ENCODE data around the gene MTX1.
"Not testable (repeated sequence)": the region's sequence is repeated elsewhere in the genome, so short reads cannot be mapped to it uniquely, and the experiment has no call there.

The MTX1 gene

DNA sequence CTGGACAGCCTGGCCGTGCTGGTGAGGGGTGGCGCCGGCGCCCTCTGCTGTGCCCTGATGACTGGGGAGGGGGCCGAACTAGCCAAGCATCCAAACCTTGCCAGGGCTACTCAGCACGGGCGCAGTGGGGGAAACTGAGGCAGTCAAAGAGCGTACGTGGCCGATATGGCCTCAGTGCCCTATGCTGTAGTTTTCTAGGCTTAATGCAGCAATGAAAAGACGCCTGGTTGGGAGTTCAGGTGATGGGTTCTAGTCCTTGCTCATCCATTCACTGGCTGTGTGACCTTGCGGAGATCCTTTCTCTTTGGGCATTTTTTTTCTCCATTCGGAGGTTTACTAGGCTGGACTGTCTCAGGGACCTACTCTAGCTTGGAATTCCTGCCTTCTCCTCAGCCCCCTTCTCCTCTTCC, 822 bp downstream of the MTX1 start:
- no peak for FAIRE-seq

DNA sequence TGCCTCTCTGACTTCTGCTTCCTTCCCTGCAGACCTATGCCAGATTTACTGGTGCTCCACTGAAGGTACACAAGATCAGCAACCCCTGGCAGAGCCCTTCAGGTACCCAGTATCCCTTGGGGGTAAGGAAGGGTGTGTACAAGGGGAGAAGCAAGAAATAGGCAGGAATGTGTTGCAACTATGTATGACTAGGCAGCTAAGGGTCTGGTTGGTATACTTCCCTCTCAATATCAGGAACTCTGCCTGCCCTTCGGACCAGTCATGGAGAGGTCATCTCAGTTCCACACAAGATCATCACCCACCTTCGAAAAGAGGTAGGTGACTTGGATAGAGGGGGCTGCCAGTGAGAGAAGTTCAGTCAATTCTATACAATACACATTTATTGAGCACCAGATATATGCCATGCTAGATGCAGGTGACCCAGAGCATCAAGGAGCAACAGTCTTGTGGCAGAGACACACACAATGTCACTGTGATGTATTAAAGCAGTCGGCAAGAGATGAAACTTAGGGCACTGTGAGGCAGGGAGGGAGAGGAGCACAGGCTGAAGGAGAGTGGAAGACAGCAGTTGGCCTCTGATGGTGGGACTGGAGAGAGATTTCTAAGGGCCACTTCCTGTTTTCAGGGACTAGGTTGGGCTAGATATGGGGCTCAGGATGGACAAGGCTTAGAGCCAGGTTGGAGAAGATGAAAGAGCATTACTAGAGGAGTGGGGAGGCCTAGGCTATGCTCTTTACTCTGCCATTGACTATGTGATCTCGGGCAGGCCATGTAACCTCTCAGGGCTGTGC, 2.0 kb downstream of the MTX1 start:
- FAIRE-seq: no peak

DNA sequence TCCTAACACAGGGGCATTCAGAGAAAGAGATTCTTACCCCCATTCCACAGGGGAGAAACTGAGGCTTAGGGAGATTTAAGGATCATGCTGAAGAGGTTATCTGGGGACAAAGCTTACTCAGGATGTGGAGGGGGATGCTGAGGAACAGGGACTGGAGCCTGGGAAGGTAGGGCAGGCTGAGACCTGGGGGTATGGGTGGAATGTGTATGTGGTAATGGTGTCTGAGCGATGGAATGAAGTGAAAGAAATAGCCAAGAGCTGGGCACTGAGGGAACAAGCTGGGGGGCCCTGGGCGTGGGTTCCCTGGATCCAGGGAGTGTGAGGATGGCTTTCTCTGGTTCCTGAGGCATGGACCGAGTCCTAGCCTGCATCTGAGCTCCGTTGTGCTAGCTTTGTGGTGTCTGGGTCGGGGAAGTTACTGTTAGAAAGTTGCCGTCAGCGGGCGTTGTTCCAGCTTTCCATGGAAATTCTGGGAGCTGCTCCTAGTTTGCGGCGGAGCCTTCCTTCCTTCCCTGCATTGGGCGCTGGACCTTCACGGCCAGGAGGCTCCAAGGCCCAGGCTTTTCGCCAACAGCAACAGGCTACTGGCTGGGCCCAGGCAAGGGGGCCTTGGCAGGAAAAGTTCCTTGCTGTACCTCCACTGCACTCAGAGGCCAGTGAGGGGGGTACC, 3.0 kb downstream of the MTX1 start:
- not testable (repeated sequence) for FAIRE-seq

DNA sequence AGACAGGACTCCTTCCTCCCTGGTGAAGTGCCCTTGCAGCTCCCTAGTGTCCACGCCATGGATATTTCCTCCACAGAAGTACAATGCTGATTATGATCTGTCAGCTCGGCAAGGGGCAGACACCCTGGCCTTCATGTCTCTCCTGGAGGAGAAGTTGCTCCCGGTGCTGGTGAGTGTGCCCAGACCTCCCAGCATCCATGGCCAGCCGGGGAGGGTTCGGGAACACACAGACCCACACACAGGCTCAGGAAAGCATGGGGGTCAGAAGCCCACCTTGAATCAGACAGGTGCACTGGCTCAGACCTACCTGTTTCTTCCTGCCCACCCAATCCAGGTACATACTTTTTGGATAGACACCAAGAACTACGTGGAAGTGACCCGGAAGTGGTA, 3.6 kb downstream of the MTX1 start:
- not testable (repeated sequence) for FAIRE-seq

DNA sequence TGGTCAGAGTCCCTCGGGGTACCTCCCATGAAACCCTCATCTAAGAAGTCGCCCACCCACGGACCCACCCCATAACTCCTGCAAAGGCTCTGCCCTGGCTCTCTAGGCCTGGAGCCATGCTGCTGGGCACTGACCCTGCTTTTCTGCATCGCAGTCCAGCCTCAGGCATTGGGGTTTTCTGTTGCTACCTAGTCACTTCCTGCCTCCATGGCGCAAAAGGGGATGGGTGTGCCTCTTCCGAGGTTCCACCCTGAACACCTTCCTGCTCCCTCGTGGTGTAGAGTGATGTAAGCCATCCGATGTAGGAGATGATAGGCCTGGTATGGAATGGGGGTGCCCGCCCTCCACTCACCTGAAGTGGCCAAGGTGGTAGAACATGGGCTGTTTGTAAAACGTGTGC, 6.2 kb downstream of the MTX1 start:
- not testable (repeated sequence) for FAIRE-seq

DNA sequence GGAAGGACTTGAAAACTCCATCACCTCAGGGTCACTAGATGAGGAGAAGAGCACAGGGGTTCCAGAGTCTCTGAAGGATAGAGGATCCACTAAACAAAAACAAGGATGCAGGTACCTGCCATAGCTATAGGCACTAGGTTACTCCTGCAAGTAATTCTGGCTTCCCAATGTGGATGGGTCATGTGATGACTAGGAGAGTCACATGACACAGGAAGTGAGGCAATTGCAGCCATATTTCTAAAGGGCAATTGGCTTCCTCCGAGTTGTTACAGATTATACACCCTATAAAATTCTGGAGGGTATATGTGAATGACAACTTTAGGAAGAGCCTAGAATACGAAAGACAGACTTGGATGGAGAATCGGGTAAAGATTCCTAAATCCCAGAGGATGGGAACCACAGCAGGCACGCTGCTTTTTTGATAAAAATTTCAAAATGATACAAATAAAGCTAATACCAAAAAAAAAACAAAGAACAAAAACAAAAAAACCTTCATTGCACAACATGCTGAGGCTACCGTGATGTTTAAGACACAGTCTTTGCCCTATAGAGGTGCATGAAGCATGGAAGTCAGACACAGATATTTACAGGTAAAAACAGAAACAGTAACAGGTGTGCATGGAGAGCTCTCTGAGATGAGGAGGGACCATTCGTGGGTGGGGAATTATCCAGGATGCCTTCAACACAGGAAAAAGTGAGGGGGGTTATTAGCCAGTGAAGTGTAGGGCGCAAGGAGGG, 10.5 kb downstream of the MTX1 start:
- peak; percentile 86 for FAIRE-seq

DNA sequence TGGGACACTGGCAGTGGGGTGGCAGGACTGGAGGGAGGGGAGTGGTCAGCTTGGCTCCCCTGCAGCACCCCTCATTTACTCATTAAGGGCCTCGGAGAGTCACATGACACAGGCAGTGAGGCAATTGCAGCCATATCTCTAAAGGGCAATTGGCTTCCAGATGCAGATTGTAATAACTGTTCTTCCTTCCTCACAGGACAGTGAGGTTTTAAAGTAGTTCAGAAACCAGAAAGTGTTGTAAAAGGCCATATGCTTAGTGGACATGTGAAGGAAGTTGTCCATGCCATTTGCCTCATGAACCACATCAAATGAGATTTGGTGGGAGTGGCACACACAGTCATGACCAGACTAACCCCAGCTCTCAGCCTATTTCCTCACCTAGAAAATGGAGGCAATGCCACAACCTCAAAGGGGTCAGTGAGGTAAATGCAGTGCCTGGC, 11.1 kb downstream of the MTX1 start:
- no peak for FAIRE-seq

DNA sequence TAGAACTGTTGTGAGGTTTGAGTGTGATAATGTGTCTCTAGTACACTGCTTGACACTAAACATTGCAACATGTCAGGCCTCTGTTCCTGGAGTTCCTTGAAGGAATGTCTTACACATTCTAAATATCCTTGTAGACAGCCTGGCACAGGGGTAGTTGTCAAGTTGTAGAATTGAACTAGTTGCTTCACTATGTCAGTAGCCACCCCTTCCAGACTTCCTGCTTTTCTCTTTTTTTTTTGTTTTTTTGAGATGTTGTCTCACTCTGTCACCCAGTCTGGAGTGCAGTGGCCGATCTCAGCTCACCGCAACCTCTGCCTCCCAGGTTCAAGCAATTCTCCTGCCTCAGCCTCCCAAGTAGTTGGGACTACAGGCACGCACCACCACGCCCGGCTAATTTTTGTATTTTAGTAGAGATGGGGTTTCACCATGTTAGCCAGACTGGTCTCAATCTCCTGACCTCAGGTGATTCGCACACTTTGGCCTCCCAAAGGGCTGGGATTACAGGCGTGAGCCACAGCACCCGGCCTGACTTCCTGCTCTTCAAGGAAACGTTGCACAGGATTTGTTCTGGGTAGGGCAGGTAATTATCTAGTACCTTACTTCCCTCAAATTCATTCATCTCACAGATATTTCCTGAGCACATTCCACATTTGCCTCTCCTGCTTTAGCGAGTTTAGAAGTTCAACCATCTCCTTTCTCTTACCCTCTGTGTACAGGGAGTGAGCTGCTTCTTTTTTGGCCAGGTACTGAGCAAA, 11.9 kb downstream of the MTX1 start:
- not testable (repeated sequence) for FAIRE-seq

DNA sequence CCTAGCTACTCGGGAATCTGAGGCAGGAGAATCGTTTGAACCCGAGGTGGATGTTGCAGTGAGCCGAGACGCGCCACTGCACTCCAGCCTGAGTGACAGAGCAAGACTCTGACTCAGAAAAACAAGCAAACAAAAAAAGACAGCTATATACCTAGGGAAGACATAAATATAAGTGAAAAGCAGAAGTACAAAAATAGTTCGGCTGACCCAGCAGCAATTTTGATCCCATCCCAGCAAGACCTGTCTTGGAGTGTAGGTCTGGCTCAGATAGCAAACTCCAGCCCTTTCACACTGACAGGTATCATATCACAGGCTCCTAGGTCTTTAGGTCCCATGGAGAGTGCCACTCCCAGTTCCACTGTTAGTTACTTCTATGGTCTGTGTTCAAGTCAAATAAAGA, 14.6 kb downstream of the MTX1 start:
- FAIRE-seq: no peak

DNA sequence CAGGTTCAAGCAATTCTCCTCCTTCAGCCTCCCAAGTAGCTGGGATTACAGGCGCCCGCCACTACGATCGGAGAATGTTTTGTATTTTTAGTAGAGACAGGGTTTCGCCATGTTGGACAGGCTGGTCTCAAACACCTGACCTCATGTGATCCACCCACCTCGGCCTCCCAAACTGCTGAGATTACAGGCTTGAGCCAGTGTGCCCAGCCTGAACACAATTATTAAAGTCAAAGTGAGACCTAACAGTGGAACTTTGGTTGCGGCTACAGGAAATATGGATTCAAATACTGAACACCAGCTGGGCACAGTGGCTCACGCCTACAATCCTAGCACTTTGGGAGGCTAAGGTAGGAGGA, 16.9 kb downstream of the MTX1 start:
- not testable (repeated sequence) for FAIRE-seq

DNA sequence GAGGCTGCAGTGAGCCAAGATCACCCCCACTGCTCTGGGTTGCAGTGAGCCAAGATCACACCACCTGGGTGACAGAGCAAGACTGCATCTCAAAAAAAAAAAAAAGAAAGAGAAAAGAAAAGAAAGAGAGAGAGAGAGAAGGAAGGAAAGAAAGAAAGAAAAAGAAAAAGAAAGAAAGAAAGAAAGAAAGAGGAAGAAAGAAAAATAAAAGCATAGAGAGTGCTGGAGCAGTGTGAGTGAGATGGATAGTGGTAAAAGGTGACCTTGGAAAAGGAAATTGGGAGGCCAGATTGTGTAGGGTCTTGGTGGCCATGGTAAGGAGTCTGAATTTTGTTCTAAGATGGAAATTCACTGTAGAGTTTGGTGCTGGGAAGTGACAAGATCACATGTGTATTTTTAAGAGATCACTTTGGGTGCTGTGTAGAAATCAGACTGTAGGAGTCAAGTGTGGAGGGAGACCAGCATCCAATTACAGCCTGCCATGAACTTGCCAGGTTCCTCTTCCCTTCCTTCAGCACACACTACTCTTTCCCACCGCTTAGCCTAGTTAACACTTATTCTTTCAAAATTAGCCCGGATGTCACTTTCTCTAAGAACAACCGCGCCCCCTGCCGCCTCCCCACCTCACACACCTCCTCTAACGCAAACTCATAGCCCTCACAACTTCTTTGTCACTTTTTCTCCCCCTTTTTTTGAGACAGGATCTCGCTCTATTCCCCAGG, 17.9 kb downstream of the MTX1 start:
- FAIRE-seq: no peak

DNA sequence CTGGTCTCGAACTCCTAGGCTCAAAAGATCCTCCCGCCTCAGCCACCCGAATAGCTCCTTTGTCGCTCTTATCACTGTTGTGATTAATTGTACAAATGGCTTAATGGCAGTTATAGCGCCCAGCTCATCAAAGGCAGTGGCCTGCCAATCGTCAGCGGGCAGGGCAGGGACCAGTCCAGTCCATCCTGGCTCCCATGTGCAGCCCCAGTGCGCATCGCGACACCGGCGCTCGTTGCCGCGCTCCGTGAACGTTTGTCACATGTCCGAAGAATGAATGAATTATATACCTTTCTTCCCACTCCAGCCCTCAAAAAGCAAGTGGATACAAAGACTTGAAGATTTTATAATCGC, 18.4 kb downstream of the MTX1 start:
- FAIRE-seq: no peak

DNA sequence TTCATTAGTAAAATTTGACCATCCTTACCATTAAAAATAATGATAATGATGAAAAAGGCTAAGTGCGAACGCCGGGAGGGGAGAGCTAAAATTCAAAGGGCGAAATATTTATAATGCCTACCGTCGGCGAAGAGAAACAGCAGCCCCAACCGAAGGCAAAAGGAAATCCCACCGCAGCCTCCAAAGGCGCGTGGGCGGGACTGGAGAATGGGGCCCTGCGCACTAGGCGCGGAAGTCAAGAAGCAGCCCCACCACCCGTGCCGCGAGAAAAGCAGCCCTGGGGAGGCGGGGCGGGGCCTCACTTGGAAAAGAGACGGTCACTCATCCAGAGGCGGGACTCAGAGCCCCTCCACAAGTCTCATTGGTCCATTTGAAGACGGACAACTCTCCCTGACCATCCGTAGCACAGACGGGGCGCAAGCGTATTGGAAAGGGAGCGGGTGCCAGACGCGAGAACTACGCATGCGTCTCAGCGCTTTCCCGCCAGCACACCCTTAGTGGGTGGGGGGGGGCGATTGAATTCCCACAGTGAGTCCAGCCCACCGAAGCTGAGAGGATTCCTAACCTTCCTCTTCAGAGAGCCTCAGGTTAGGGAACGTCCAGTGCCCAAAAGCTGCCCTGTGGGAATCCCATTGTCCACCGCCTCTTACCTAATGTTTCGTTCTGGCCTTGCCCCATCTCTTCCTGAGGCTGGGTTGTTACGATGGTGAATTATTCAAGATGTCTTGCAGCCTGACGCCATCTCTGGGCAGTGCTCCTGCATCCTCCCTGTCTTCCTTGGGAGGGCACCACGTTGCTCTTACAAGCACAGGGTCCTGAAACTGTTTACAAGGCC, 19.0 kb downstream of the MTX1 start:
- peak; percentile 97 for FAIRE-seq

DNA sequence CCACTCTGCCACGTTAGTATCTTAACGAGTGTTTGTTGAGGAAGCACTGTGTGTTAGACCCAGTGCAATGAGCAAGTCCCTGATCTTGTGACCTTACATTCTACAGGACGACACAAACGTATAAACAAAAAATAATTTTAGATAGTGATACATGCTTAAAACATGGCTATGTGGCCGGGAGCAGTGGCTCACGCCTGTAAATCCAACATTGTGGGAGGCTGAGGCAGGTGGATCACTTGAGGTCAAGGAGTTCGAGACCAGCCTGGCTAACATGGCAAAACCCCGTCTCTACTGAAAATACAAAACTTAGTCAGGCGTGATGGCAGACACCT, 19.6 kb downstream of the MTX1 start:
- no peak for FAIRE-seq

DNA sequence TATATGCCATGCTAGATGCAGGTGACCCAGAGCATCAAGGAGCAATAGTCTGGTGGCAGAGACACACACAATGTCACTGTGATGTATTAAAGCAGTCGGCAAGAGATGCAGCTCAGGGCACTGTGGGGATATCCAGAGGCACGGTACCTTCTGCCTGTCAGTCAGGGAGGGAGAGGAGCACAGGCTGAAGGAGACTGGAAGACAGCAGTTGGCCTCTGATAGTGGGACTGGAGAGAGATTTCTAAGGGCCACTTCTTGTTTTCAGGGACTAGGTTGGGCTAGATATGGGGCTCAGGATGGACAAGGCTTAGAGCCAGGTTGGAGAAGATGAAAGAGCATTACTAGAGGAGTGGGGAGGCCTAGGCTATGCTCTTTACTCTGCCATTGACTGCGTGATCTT, 22.8 kb downstream of the MTX1 start:
- not testable (repeated sequence) for FAIRE-seq

DNA sequence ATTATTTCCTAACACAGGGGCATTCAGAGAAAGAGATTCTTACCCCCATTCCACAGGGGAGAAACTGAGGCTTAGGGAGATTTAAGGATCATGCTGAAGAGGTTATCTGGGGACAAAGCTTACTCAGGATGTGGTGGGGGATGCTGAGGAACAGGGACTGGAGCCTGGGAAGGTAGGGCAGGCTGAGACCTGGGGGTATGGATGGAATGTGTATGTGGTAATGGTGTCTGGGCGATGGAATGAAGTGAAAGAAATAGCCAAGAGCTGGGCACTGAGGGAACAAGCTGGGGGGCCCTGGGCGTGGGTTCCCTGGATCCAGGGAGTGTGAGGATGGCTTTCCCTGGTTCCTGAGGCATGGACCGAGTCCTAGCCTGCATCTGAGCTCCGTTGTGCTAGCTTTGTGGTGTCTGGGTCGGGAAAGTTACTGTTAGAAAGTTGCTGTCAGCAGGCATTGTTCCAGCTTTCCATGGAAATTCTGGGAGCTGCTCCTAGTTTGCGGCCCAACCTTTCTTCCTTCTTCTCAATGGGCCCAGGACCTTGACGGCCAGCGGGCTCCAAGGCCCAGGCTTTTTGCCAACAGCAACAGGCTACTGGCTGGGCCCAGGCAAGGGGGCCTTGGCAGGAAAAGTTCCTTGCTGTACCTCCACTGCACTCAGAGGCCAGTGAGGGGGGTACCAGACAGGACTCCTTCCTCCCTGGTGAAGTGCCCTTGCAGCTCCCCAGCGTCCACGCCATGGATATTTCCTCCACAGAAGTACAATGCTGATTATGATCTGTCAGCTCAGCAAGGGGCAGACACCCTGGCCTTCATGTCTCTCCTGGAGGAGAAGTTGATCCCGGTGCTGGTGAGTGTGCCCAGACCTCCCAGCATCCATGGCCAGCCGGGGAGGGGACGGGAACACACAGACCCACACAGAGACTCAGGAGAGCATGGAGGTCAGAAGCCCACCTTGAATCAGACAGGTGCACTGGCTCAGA, 23.8 kb downstream of the MTX1 start:
- FAIRE-seq: not testable (repeated sequence)

DNA sequence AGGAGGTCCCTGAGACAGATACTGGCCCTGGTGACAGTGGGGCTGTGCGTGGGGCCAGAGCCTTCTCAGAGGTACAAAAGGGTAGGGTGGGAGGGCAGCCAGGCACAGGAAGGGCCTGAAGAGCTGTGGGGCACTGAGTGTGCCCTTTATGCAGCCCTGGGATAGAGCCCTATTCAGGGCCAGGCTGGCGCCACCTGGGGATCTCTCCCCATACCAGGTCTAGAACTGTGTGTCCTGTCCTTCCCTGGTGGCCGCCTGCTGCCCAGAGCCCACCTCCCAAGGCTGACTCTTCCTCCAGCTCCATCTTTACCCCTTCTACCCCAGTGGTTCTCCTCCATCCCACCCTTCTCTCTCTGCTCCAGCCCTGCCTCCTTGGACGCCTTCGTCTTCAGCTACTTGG, 25.0 kb downstream of the MTX1 start:
- FAIRE-seq: not testable (repeated sequence)

DNA sequence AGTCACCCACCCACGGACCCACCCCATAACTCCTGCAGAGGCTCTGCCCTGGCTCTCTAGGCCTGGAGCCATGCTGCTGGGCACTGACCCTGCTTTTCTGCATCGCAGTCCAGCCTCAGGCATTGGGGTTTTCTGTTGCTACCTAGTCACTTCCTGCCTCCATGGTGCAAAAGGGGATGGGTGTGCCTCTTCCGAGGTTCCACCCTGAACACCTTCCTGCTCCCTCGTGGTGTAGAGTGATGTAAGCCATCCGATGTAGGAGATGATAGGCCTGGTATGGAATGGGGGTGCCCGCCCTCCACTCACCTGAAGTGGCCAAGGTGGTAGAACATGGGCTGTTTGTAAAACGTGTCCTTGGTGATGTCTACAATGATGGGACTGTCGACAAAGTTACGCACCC, 26.9 kb downstream of the MTX1 start:
- FAIRE-seq: not testable (repeated sequence)

DNA sequence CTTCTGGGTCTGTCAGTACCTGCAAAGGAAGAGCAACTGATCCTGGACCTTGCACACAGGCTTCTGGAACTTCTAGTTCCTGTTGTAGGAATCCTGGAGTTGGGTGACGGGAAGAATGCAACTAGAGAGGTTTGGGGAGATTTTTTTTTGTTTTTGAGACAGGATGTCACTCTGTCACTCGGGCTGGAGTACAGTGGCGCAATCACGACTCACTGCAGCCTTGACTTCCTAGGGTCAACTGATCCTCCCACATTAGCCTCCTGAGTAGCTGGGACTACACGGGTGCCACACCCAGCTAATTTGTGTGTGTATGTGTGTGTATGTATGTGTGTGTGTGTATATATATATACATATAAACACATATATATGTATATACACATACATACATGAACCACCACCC, 28.0 kb downstream of the MTX1 start:
- FAIRE-seq: no peak

DNA sequence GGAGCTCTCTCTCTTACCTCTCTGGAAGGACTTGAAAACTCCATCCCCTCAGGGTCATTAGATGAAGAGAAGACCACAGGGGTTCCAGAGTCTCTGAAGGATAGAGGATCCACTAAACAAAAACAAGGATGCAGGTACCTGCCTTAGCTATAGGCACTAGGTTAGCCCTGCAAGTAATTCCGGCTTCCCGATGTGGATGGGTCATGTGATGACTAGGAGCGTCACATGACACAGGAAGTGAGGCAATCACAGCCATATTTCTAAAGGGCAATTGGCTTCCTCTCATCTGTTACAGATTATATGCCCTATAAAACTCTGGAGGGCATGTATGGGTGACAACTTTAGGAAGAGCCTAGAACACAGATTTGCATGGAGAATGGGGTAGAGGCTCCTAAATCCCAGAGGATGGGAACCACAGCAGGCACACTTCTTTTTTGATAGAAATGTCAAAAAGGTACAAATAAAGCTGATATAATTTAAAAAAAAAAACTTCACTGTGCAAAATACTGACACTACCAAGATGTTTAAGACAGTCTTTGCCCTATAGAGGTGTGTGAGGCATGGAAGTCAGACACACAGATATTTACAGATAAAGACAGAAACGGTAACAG, 32.7 kb downstream of the MTX1 start:
- peak; percentile 69 for FAIRE-seq
